Measurements from ENCODE around the gene C1QTNF8. TPM values are rescaled to one million over a fixed set of nuclear protein-coding genes. Genes with fewer than 3 reads are reported as not detected.

C1QTNF8 gene
- total RNA-seq, 8 experiments from 2014 or later, result 0.08 to 0.28 TPM; not detected in 6

GRCh38 chr16:1073566-1074378, 22.3 kb downstream of the C1QTNF8 start:
- in situ Hi-C loops (cut with MboI; ENCODE audit: low pct_unique_long_range_greater_than_20kb in 2 of 9, low sequenced_read_pairs in 9 of 9, unreplicated experiment in 9 of 9), result loop anchor here in 7 of 9 experiments (10.0 to 25.0 kb wide), 3 partner anchors 259 to 361 kb away; partner anchors contain the start of genes GNG13 (in 5 of the 7), ANTKMT (in 1 of the 7), FBXL16 (in 1 of the 7) and METRN (in 1 of the 7)
- H3K4me1 ChIP-seq (replicated peaks in 1 of 2), result peaks cover 37 to 44% of the 10 kb centered on the region in 2 donors
- 20% methylated on average over 2 of the region's 30 CpGs; no CpG with 5 or more reads in 9 of the 10 experiments for WGBS, 10 experiments
- H3K27ac ChIP-seq, result no peak overlapping the region
- no peak overlapping the region for H3K4me3 ChIP-seq
- peak in 1 of 8 experiments; percentile 20 for ATAC-seq (replicated peaks in 6 of 8)

- 82% methylated on average over 3 of the region's 13 CpGs; no CpG with 5 or more reads in 9 of the 10 experiments for WGBS, 10 experiments
- no peak for ATAC-seq (replicated peaks in 6 of 8)
- in situ Hi-C loops (cut with MboI; ENCODE audit: low pct_unique_long_range_greater_than_20kb in 2 of 9, low sequenced_read_pairs in 9 of 9, unreplicated experiment in 9 of 9), result loop anchor here in 7 of 9 experiments (10.0 to 25.0 kb wide), 3 partner anchors 258 to 361 kb away; partner anchors contain the start of genes GNG13 (in 5 of the 7), ANTKMT (in 1 of the 7), FBXL16 (in 1 of the 7) and METRN (in 1 of the 7)
- Histone ChIP-seq H3K4me1 (replicated peaks in 1 of 2) (peaks cover 31 to 38% of the 10 kb centered on the region in 2 donors), H3K27ac (no peak overlapping the region), H3K4me3 (no peak overlapping the region)
Measured at GRCh38 chr16:1073262-1073558, 22.8 kb downstream of the C1QTNF8 start.

- Histone ChIP-seq H3K4me3 (no peak within 1 kb of the TSS), H3K27ac (no peak within 1 kb of the TSS), H3K4me1 (replicated peaks in 1 of 2) (peaks cover 31 to 37% of the 10 kb centered on the region in 2 donors)
- WGBS, 10 experiments, result no CpG with 5 or more reads among the region's 59 CpGs
- in situ Hi-C loops (cut with MboI; ENCODE audit: low pct_unique_long_range_greater_than_20kb in 2 of 9, low sequenced_read_pairs in 9 of 9, unreplicated experiment in 9 of 9), result loop anchor here in 7 of 9 experiments (10.0 to 25.0 kb wide), 3 partner anchors 258 to 360 kb away; partner anchors contain the start of genes GNG13 (in 5 of the 7), ANTKMT (in 1 of the 7), FBXL16 (in 1 of the 7) and METRN (in 1 of the 7)
- peak in 2 of 8 experiments; percentile 12 to 18 for ATAC-seq (replicated peaks in 6 of 8)
Measured at GRCh38 chr16:1072526-1073261, 23.4 kb downstream of the C1QTNF8 start, which contains the start of gene SSTR5. SSTR5 (plus strand) TSS chr16:1072747; CDS start chr16:1078869, 6,122 bp downstream.

GRCh38 chr16:1071561-1072225, 24.4 kb downstream of the C1QTNF8 start:
- ATAC-seq (replicated peaks in 6 of 8), result peak in 3 of 8 experiments; percentile 3 to 11 (median 4)
- Histone ChIP-seq H3K4me1 (replicated peaks in 1 of 2) (peaks cover 30 to 31% of the 10 kb centered on the region in 2 donors), H3K4me3 (no peak overlapping the region), H3K27ac (no peak overlapping the region)
- in situ Hi-C loops (cut with MboI; ENCODE audit: low pct_unique_long_range_greater_than_20kb in 2 of 9, low sequenced_read_pairs in 9 of 9, unreplicated experiment in 9 of 9), result loop anchor here in 7 of 9 experiments (10.0 to 25.0 kb wide), 3 partner anchors 257 to 359 kb away; partner anchors contain the start of genes GNG13 (in 5 of the 7), ANTKMT (in 1 of the 7), FBXL16 (in 1 of the 7) and METRN (in 1 of the 7)
- 0% methylated on average over 1 to 2 of the region's 30 CpGs; no CpG with 5 or more reads in 8 of the 10 experiments for WGBS, 10 experiments

- H3K4me1 ChIP-seq (replicated peaks in 1 of 2), result peaks cover 30 to 31% of the 10 kb centered on the region in 2 donors
- in situ Hi-C loops (cut with MboI; ENCODE audit: low pct_unique_long_range_greater_than_20kb in 2 of 9, low sequenced_read_pairs in 9 of 9, unreplicated experiment in 9 of 9), result loop anchor here in 7 of 9 experiments (10.0 to 25.0 kb wide), 3 partner anchors 256 to 359 kb away; partner anchors contain the start of genes GNG13 (in 5 of the 7), ANTKMT (in 1 of the 7), FBXL16 (in 1 of the 7) and METRN (in 1 of the 7)
- no peak overlapping the region for H3K27ac ChIP-seq
- WGBS, 10 experiments, result no CpG with 5 or more reads among the region's 16 CpGs
- peak in 5 of 8 experiments; percentile 5 to 56 (median 43) for ATAC-seq (replicated peaks in 6 of 8)
- H3K4me3 ChIP-seq, result no peak overlapping the region
Measured at GRCh38 chr16:1070864-1071408, 25.1 kb downstream of the C1QTNF8 start.

- peak in 5 of 8 experiments; percentile 2 to 35 (median 15) for ATAC-seq (replicated peaks in 6 of 8)
- in situ Hi-C loops (cut with MboI; ENCODE audit: low pct_unique_long_range_greater_than_20kb in 2 of 9, low sequenced_read_pairs in 9 of 9, unreplicated experiment in 9 of 9), result loop anchor here in 7 of 9 experiments (10.0 to 25.0 kb wide), 3 partner anchors 255 to 358 kb away; partner anchors contain the start of genes GNG13 (in 5 of the 7), ANTKMT (in 1 of the 7), FBXL16 (in 1 of the 7) and METRN (in 1 of the 7)
- H3K4me3 ChIP-seq, result no peak overlapping the region
- WGBS, 10 experiments, result 0 to 83% (median 60%) methylated on average over 1 to 9 of the region's 32 CpGs; no CpG with 5 or more reads in 7 of the 10 experiments
- peaks cover 30 to 31% of the 10 kb centered on the region in 2 donors for H3K4me1 ChIP-seq (replicated peaks in 1 of 2)
- H3K27ac ChIP-seq, result no peak overlapping the region
Measured at GRCh38 chr16:1070084-1070863, 25.8 kb downstream of the C1QTNF8 start.

GRCh38 chr16:1069154-1069553, 26.9 kb downstream of the C1QTNF8 start:
- peak in 1 of 8 experiments; percentile 39 for ATAC-seq (replicated peaks in 6 of 8)
- WGBS, 10 experiments, result 90% methylated on average over 2 of the region's 7 CpGs; no CpG with 5 or more reads in 9 of the 10 experiments
- peaks cover 30 to 31% of the 10 kb centered on the region in 2 donors for H3K4me1 ChIP-seq (replicated peaks in 1 of 2)
- H3K4me3 ChIP-seq, result no peak overlapping the region
- in situ Hi-C loops (cut with MboI; ENCODE audit: low pct_unique_long_range_greater_than_20kb in 2 of 9, low sequenced_read_pairs in 9 of 9, unreplicated experiment in 9 of 9), result loop anchor here in 6 of 9 experiments (10.0 to 25.0 kb wide), 3 partner anchors 254 to 357 kb away; partner anchors contain the start of genes GNG13 (in 5 of the 6), ANTKMT (in 1 of the 6), FBXL16 (in 1 of the 6) and METRN (in 1 of the 6)
- no peak overlapping the region for H3K27ac ChIP-seq

- WGBS, 10 experiments, result 79 to 80% methylated on average over 1 to 7 of the region's 18 CpGs; no CpG with 5 or more reads in 8 of the 10 experiments
- Histone ChIP-seq H3K4me3 (no peak overlapping the region), H3K4me1 (replicated peaks in 1 of 2) (peaks cover 30 to 31% of the 10 kb centered on the region in 2 donors), H3K27ac (no peak overlapping the region)
- in situ Hi-C loops (cut with MboI; ENCODE audit: low pct_unique_long_range_greater_than_20kb in 2 of 9, low sequenced_read_pairs in 9 of 9, unreplicated experiment in 9 of 9), result loop anchor here in 6 of 9 experiments (10.0 to 25.0 kb wide), 3 partner anchors 254 to 356 kb away; partner anchors contain the start of genes GNG13 (in 5 of the 6), ANTKMT (in 1 of the 6), FBXL16 (in 1 of the 6) and METRN (in 1 of the 6)
- ATAC-seq (replicated peaks in 6 of 8), result peak in 1 of 8 experiments; percentile 59
Measured at GRCh38 chr16:1068451-1068850, 27.6 kb downstream of the C1QTNF8 start.

- peaks cover 27 to 28% of the 10 kb centered on the region in 2 donors for H3K4me1 ChIP-seq (replicated peaks in 1 of 2)
- no peak overlapping the region for H3K4me3 ChIP-seq
- no peak overlapping the region for H3K27ac ChIP-seq
- in situ Hi-C loops (cut with MboI; ENCODE audit: low pct_unique_long_range_greater_than_20kb in 2 of 9, low sequenced_read_pairs in 9 of 9, unreplicated experiment in 9 of 9), result loop anchor here in 6 of 9 experiments (10.0 to 25.0 kb wide), 3 partner anchors 253 to 355 kb away; partner anchors contain the start of genes GNG13 (in 5 of the 6), ANTKMT (in 1 of the 6), FBXL16 (in 1 of the 6) and METRN (in 1 of the 6)
- WGBS, 10 experiments, result 20 to 100% methylated on average over 1 of the region's 15 CpGs; no CpG with 5 or more reads in 8 of the 10 experiments
- no peak for ATAC-seq (replicated peaks in 6 of 8)
Measured at GRCh38 chr16:1067629-1068028, 28.4 kb downstream of the C1QTNF8 start.

GRCh38 chr16:1066584-1067172, 29.4 kb downstream of the C1QTNF8 start:
- 30 to 80% (median 68%) methylated on average over 2 to 7 of the region's 24 CpGs; no CpG with 5 or more reads in 5 of the 10 experiments for WGBS, 10 experiments
- no peak for ATAC-seq (replicated peaks in 6 of 8)
- in situ Hi-C loops (cut with MboI; ENCODE audit: low pct_unique_long_range_greater_than_20kb in 2 of 9, low sequenced_read_pairs in 9 of 9, unreplicated experiment in 9 of 9), result loop anchor here in 6 of 9 experiments (10.0 to 25.0 kb wide), 3 partner anchors 252 to 354 kb away; partner anchors contain the start of genes GNG13 (in 5 of the 6), ANTKMT (in 1 of the 6), FBXL16 (in 1 of the 6) and METRN (in 1 of the 6)
- H3K27ac ChIP-seq, result no peak overlapping the region
- H3K4me1 ChIP-seq (replicated peaks in 1 of 2), result peaks cover 20 to 21% of the 10 kb centered on the region in 2 donors
- H3K4me3 ChIP-seq, result no peak overlapping the region

Data from motor neuron (in vitro differentiated cells).